ENCODE measurements around the gene CHMP5. TPM values are rescaled to one million over a fixed set of nuclear protein-coding genes. Genes with fewer than 3 reads are reported as not detected.

The CHMP5 gene
- total RNA-seq, 1 donor from 2014 or later, result 84.9 TPM

GRCh38 chr9:33272061-33272460 lies 7.2 kb downstream of the CHMP5 start:
- Histone ChIP-seq H3K36me3 (ENCODE audit: control insufficient read depth, insufficient read depth, low read length) (no peaks in the 10 kb centered on the region), H3K27me3 (ENCODE audit: control insufficient read depth, insufficient read depth, low read length) (no peaks in the 10 kb centered on the region), H3K4me3 (ENCODE audit: low read depth, low read length) (no peak overlapping the region)
- no peak for TF ChIP-seq CTCF (IDR thresholded peaks at IDR 0.05; ENCODE audit: insufficient read depth, low read length, poor library complexity, severe bottlenecking)
- DNase-seq (ENCODE audit: low read depth), result peak; percentile 55

- TF ChIP-seq CTCF (IDR thresholded peaks at IDR 0.05; ENCODE audit: insufficient read depth, low read length, poor library complexity, severe bottlenecking), result no peak
- H3K36me3 ChIP-seq (ENCODE audit: control insufficient read depth, insufficient read depth, low read length), result no peaks in the 10 kb centered on the region
- no peaks in the 10 kb centered on the region for H3K27me3 ChIP-seq (ENCODE audit: control insufficient read depth, insufficient read depth, low read length)
- no peak for DNase-seq (ENCODE audit: low read depth)
- no peak overlapping the region for H3K4me3 ChIP-seq (ENCODE audit: low read depth, low read length)
These were observed 8.6 kb downstream of the CHMP5 start for GRCh38 chr9:33273266-33273971.

- no peak for DNase-seq (ENCODE audit: low read depth)
- H3K4me3 ChIP-seq (ENCODE audit: low read depth, low read length), result no peak overlapping the region
- no peaks in the 10 kb centered on the region for H3K36me3 ChIP-seq (ENCODE audit: control insufficient read depth, insufficient read depth, low read length)
- no peak for TF ChIP-seq CTCF (IDR thresholded peaks at IDR 0.05; ENCODE audit: insufficient read depth, low read length, poor library complexity, severe bottlenecking)
- H3K27me3 ChIP-seq (ENCODE audit: control insufficient read depth, insufficient read depth, low read length), result no peaks in the 10 kb centered on the region
These were observed 9.1 kb downstream of the CHMP5 start for GRCh38 chr9:33273972-33274328.

- TF ChIP-seq CTCF (IDR thresholded peaks at IDR 0.05; ENCODE audit: insufficient read depth, low read length, poor library complexity, severe bottlenecking), result no peak
- no peaks in the 10 kb centered on the region for H3K27me3 ChIP-seq (ENCODE audit: control insufficient read depth, insufficient read depth, low read length)
- no peak for DNase-seq (ENCODE audit: low read depth)
- no peaks in the 10 kb centered on the region for H3K36me3 ChIP-seq (ENCODE audit: control insufficient read depth, insufficient read depth, low read length)
- H3K4me3 ChIP-seq (ENCODE audit: low read depth, low read length), result no peak overlapping the region
These were observed 12.6 kb downstream of the CHMP5 start for GRCh38 chr9:33277484-33277883.

GRCh38 chr9:33285502-33285901 lies 20.7 kb downstream of the CHMP5 start:
- Histone ChIP-seq H3K27me3 (ENCODE audit: control insufficient read depth, insufficient read depth, low read length) (no peaks in the 10 kb centered on the region), H3K36me3 (ENCODE audit: control insufficient read depth, insufficient read depth, low read length) (no peaks in the 10 kb centered on the region), H3K4me3 (ENCODE audit: low read depth, low read length) (no peak overlapping the region)
- no peak for DNase-seq (ENCODE audit: low read depth)
- no peak for TF ChIP-seq CTCF (IDR thresholded peaks at IDR 0.05; ENCODE audit: insufficient read depth, low read length, poor library complexity, severe bottlenecking)

- Histone ChIP-seq H3K27me3 (ENCODE audit: control insufficient read depth, insufficient read depth, low read length) (no peaks in the 10 kb centered on the region), H3K4me3 (ENCODE audit: low read depth, low read length) (no peak overlapping the region), H3K36me3 (ENCODE audit: control insufficient read depth, insufficient read depth, low read length) (no peaks in the 10 kb centered on the region)
- TF ChIP-seq CTCF (IDR thresholded peaks at IDR 0.05; ENCODE audit: insufficient read depth, low read length, poor library complexity, severe bottlenecking), result peak; percentile 80
- no peak for DNase-seq (ENCODE audit: low read depth)
These were observed 22.2 kb downstream of the CHMP5 start for GRCh38 chr9:33287087-33287490.

All from kidney epithelial cell (primary cell).